HepG2 (cell line): ENCODE data around the gene TRPT1. TPM values are rescaled to one million over a fixed set of nuclear protein-coding genes. Genes with fewer than 3 reads are reported as not detected.

Experiments used
- ARNT ChIP-seq: fragments of 450-650 bp; IDR thresholded peaks from 2 replicates; pipeline ENCODE4 v1.6.1; 2017
- CREB1 ChIP-seq, 2 experiments: fragments of 450-650 bp in 1 of 2; IDR thresholded peaks; 2 replicates each; pipeline ENCODE4 v1.6.1; 2016 to 2017; ENCODE audit warnings: control low read depth in 1 of 2, mild to moderate bottlenecking in 1 of 2, missing compliant biosample characterization in 1 of 2, missing genetic modification characterization in 1 of 2
- SRY ChIP-seq: sonication (generic); formaldehyde crosslinking; IDR thresholded peaks from 2 replicates; pipeline ENCODE4 v1.8.0; 2022; ENCODE audit warnings: mild to moderate bottlenecking, missing genetic modification reagents
- ZNF101 ChIP-seq: sonication (generic); formaldehyde crosslinking; IDR thresholded peaks from 2 replicates; pipeline ENCODE4 v1.4.0; 2020; ENCODE audit warnings: mild to moderate bottlenecking, low read depth, missing genetic modification reagents, borderline replicate concordance
- ZNF224 ChIP-seq: sonication (generic); formaldehyde crosslinking; IDR thresholded peaks from 2 replicates; pipeline ENCODE4 v1.5.0; 2020; ENCODE audit warnings: mild to moderate bottlenecking, missing genetic modification reagents
- ZNF225 ChIP-seq: sonication (generic); formaldehyde crosslinking; IDR thresholded peaks from 2 replicates; pipeline ENCODE4 v1.4.0; 2020; ENCODE audit warnings: mild to moderate bottlenecking, missing genetic modification reagents
- ZNF333 ChIP-seq: sonication (generic); formaldehyde crosslinking; IDR thresholded peaks from 2 replicates; pipeline ENCODE4 v1.4.0; 2020; ENCODE audit warnings: mild to moderate bottlenecking, missing genetic modification reagents, borderline replicate concordance
- ZNF501 ChIP-seq: sonication (generic); formaldehyde crosslinking; IDR thresholded peaks from 2 replicates; pipeline ENCODE4 v1.5.1; 2020; ENCODE audit warnings: mild to moderate bottlenecking, moderate library complexity, missing genetic modification reagents
- ZNF605 ChIP-seq: sonication (generic); formaldehyde crosslinking; IDR thresholded peaks from 2 replicates; pipeline ENCODE4 v1.8.0; 2022; ENCODE audit warnings: mild to moderate bottlenecking, missing genetic modification reagents
- ZNF709 ChIP-seq: sonication (generic); formaldehyde crosslinking; IDR thresholded peaks from 2 replicates; pipeline ENCODE4 v1.5.0; 2020; ENCODE audit warnings: mild to moderate bottlenecking, missing genetic modification reagents
- ZNF713 ChIP-seq: sonication (generic); formaldehyde crosslinking; IDR thresholded peaks from 2 replicates; pipeline ENCODE4 v1.4.0; 2020; ENCODE audit warnings: mild to moderate bottlenecking, missing genetic modification reagents
- ZNF761 ChIP-seq: sonication (generic); formaldehyde crosslinking; conservative IDR thresholded peaks from 2 replicates; pipeline ENCODE4 v1.4.0; 2020; ENCODE audit warnings: mild to moderate bottlenecking, missing genetic modification reagents
- ZNF891 ChIP-seq: sonication (generic); formaldehyde crosslinking; IDR thresholded peaks from 2 replicates; pipeline ENCODE4 v1.5.0; 2020; ENCODE audit warnings: mild to moderate bottlenecking, missing genetic modification reagents
- polyA plus RNA-seq, 8 experiments: library from polyadenylated mRNA; depleted of rRNA in 3 of 8; stranded (reverse) in 7 of 8; unstranded in 1 of 8; fragments of >200 nt; fragmentation: Illumina TruSeq in 4 of 8; extraction: Trizol in 4 of 8; gene quantifications; 2 replicates each; pipeline versions ENCODE4 v1.2.1 to v1.2.3, GENCODE V29; 2011 to 2016; ENCODE audit warnings: low read depth in 4 of 8, missing spikeins in 1 of 8, mixed read lengths in 1 of 8; ENCODE audit not compliant: insufficient read depth in 1 of 8
- total RNA-seq, 5 experiments: library from RNA; depleted of rRNA; stranded (reverse); fragments of >200 nt; fragmentation: Illumina TruSeq; extraction: Trizol; gene quantifications; 2 replicates each; pipeline ENCODE4 v1.2.3, GENCODE V29; 2016; ENCODE audit warnings: low read depth in 1 of 5
- TF ChIP-seq, protein P1 (sequence below): sonication (generic); formaldehyde crosslinking; conservative IDR thresholded peaks from 2 replicates; pipeline ENCODE4 v1.8.0; 2022; ENCODE audit warnings: missing genetic modification reagents
- TF ChIP-seq, protein P2 (sequence below): IDR thresholded peaks from 2 replicates; pipeline ENCODE4 v1.6.1; 2016; ENCODE audit warnings: missing biosample characterization, missing genetic modification reagents, low read depth
- TF ChIP-seq, protein P3 (sequence below): sonication (generic); formaldehyde crosslinking; IDR thresholded peaks from 2 replicates; pipeline ENCODE4 v1.8.1; 2023; ENCODE audit warnings: mild to moderate bottlenecking, missing genetic modification reagents
- TF ChIP-seq, protein P4 (sequence below): sonication (generic); formaldehyde crosslinking; IDR thresholded peaks from 2 replicates; pipeline ENCODE4 v1.4.0; 2020; ENCODE audit warnings: missing genetic modification reagents

The TRPT1 gene
- total and polyA plus RNA-seq, 2 of the 13 experiments (the other 11 are each of a cell fraction or from before 2014, with no cell fraction given), result 24.8 to 40.7 TPM

DNA sequence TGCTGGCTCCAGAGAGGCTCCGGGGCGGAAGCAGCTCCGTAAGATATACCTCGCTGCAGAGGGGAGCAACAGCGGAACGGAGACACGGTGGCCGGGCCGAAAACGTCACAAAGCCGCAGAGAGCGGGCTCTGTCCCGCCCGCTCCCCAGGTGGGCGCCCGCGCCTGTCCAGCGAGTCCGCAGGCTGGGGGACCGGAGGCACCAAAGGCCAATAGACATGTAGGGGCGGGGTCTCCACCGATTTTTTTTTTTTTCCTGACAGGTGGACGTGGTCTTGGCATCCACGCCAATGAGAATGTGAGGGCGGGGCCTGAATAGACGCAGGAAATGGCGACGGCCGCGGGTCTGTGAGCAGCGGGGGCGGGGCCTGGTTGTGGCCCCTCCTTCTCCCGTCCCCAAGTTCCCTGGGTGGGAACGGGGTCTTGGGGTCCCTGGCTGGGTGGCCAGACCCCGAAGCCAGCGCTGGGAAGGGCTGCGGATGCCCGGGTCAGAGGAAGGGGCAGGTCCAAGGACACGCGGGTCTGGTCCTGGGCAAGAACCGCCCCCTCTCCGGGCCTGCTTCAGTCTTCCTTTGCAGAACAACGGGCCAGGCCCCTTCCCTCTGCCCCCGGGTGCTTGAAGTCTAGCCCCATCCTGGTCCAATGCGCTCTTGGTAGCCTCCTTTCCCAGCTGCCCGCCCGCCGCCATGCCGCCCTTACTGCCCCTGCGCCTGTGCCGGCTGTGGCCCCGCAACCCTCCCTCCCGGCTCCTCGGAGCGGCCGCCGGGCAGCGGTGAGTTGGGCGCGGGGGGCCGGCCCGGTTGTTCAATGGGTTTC lies 4.4 kb upstream of the TRPT1 start, which contains the start of gene DNAJC4 (continued):
- TF ChIP-seq, protein P1, sequence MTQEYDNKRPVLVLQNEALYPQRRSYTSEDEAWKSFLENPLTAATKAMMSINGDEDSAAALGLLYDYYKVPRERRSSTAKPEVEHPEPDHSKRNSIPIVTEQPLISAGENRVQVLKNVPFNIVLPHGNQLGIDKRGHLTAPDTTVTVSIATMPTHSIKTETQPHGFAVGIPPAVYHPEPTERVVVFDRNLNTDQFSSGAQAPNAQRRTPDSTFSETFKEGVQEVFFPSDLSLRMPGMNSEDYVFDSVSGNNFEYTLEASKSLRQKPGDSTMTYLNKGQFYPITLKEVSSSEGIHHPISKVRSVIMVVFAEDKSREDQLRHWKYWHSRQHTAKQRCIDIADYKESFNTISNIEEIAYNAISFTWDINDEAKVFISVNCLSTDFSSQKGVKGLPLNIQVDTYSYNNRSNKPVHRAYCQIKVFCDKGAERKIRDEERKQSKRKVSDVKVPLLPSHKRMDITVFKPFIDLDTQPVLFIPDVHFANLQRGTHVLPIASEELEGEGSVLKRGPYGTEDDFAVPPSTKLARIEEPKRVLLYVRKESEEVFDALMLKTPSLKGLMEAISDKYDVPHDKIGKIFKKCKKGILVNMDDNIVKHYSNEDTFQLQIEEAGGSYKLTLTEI (CRISPR knock-in tag), result no peak
- TF ChIP-seq, protein P2, sequence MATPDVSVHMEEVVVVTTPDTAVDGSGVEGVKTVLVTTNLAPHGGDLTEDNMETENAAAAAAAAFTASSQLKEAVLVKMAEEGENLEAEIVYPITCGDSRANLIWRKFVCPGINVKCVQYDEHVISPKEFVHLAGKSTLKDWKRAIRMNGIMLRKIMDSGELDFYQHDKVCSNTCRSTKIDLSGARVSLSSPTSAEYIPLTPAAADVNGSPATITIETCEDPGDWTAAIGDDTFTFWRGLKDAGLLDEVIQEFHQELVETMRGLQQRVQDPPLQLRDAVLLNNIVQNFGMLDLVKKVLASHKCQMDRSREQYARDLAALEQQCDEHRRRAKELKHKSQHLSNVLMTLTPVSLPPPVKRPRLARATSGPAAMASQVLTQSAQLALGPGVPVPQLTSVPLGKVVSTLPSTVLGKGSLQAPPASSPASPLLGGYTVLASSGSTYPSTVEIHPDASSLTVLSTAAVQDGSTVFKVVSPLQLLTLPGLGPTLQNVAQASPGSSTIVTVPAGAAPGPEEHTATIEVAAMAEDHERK (CRISPR knock-in tag), result no peak
- TF ChIP-seq ZNF101 (no peak), CREB1 (IDR thresholded peaks at IDR 0.05) (peak; percentile 58), CREB1 (CRISPR knock-in tag; IDR thresholded peaks at IDR 0.05) (peak; percentile 71; the same call in 1 of the 2 replicates), ZNF224 (0 out of 2 replicates have a peak, but pooled peaks have one; percentile 81), ZNF713 (no peak), ZNF225 (no peak), ZNF891 (peak; percentile 77), ZNF761 (CRISPR knock-in tag) (no peak), ARNT (no peak), SRY (0 out of 2 replicates have a peak, but pooled peaks have one; percentile 56), ZNF333 (CRISPR knock-in tag) (no peak; the same call in 1 of the 2 replicates), ZNF605 (CRISPR knock-in tag) (peak; percentile 33; the same call in 1 of the 2 replicates), ZNF501 (CRISPR knock-in tag) (peak; percentile 76), ZNF709 (CRISPR knock-in tag) (peak; percentile 24; the same call in 1 of the 2 replicates)
- TF ChIP-seq, protein P3, sequence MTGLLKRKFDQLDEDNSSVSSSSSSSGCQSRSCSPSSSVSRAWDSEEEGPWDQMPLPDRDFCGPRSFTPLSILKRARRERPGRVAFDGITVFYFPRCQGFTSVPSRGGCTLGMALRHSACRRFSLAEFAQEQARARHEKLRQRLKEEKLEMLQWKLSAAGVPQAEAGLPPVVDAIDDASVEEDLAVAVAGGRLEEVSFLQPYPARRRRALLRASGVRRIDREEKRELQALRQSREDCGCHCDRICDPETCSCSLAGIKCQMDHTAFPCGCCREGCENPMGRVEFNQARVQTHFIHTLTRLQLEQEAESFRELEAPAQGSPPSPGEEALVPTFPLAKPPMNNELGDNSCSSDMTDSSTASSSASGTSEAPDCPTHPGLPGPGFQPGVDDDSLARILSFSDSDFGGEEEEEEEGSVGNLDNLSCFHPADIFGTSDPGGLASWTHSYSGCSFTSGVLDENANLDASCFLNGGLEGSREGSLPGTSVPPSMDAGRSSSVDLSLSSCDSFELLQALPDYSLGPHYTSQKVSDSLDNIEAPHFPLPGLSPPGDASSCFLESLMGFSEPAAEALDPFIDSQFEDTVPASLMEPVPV (CRISPR knock-in tag), result peak; percentile 98
- TF ChIP-seq, protein P4, sequence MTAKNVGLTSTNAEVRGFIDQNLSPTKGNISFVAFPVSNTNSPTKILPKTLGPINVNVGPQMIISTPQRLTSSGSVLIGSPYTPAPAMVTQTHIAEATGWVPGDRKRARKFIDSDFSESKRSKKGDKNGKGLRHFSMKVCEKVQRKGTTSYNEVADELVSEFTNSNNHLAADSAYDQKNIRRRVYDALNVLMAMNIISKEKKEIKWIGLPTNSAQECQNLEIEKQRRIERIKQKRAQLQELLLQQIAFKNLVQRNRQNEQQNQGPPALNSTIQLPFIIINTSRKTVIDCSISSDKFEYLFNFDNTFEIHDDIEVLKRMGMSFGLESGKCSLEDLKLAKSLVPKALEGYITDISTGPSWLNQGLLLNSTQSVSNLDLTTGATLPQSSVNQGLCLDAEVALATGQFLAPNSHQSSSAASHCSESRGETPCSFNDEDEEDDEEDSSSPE (CRISPR knock-in tag), result no peak; the same call in 1 of the 2 replicates
